HCT116 (cell line): ENCODE data around the gene SEMA7A. TPM values are rescaled to one million over a fixed set of nuclear protein-coding genes. Genes with fewer than 3 reads are reported as not detected.

Source experiments
- ATAC-seq: fragments of 200-7000 bp; cut with Tn5 transposase; 2 replicates; pipeline ENCODE4 v1.9.1; 2020; ENCODE audit warnings: mild to moderate bottlenecking, moderate library complexity
- BruUV-seq: library from RNA; stranded (reverse); fragments of 400-500 nt; replicated peaks from 2 replicates; lab custom pipeline; 2021; lab: Mats Ljungman, UMichigan
- CTCF ChIA-PET: fragments of 300-600 bp; sonication (Branson Sonifier 250); formaldehyde crosslinking; loops from one replicate; lab custom pipeline; 2021; ENCODE audit warnings: antibody characterized with exemption; lab: Charles Lee
- POLR2A ChIA-PET: fragments of 300-600, 350-600 bp; sonication (Branson Sonifier 250); formaldehyde crosslinking; loops from one replicate; lab custom pipeline; 2021; ENCODE audit warnings: antibody characterized with exemption; lab: Charles Lee
- RAD21 ChIA-PET, 2 experiments: fragments of 300-600 bp; sonication (Branson Sonifier 250); formaldehyde crosslinking; loops; one replicate each; lab custom pipeline; 2023; ENCODE audit warnings: low total read pairs in 2 of 2; ENCODE audit not compliant: uncharacterized antibody in 2 of 2, unreplicated experiment in 2 of 2, low non-redundant PET in 1 of 2; lab: Charles Lee
- DNase-seq: peaks from one replicate; pipeline ENCODE4 v3.0.0-alpha.2; 2010; ENCODE audit warnings: low read depth, low spot score
- H2AFZ ChIP-seq: fragments of 200-600 bp; shearing (Covaris generic), sonication (generic); 2 replicates; pipeline ENCODE4 v1.6.1; 2017; ENCODE audit warnings: low read depth, mixed run types, mixed read lengths, antibody characterized with exemption, low read length; ENCODE audit not compliant: poor library complexity, severe bottlenecking
- H3K27ac ChIP-seq: 2 replicates; pipeline ENCODE4 v1.5.1; 2012; ENCODE audit warnings: low read depth, low read length
- H3K27me3 ChIP-seq: fragments of 200-600 bp; sonication (generic); 2 replicates; pipeline ENCODE4 v1.6.1; 2016; ENCODE audit warnings: mixed run types, low read length, mixed read lengths; ENCODE audit not compliant: insufficient read depth
- H3K36me3 ChIP-seq, 2 experiments: fragments of 200-500 bp in 1 of 2; fragments of 200-600 bp in 1 of 2; sonication (Bioruptor generic) in 1 of 2; sonication (generic) in 1 of 2; 2 replicates each; pipeline versions ENCODE4 v1.5.1 to v1.6.1; 2014 to 2016; ENCODE audit warnings: low read length in 2 of 2, inconsistent platforms in 1 of 2, mixed read lengths in 1 of 2, mixed run types in 1 of 2; ENCODE audit not compliant: insufficient read depth in 2 of 2, control insufficient read depth in 1 of 2
- H3K4me1 ChIP-seq, 2 experiments: fragments of 200-600 bp in 1 of 2; sonication (generic) in 1 of 2; 2 replicates each; pipeline versions ENCODE4 v1.5.1 to v1.6.1; 2012 to 2017; ENCODE audit warnings: low read length in 2 of 2, inconsistent platforms in 1 of 2, mild to moderate bottlenecking in 1 of 2, mixed read lengths in 1 of 2, mixed run types in 1 of 2, moderate library complexity in 1 of 2; ENCODE audit not compliant: insufficient read depth in 2 of 2, control insufficient read depth in 1 of 2
- H3K4me2 ChIP-seq: fragments of 200-600 bp; sonication (generic); 2 replicates; pipeline ENCODE4 v1.6.1; 2017; ENCODE audit warnings: mixed run types, low read length, mixed read lengths
- H3K4me3 ChIP-seq, 2 experiments: fragments of 200-600 bp in 1 of 2; sonication (generic) in 1 of 2; replicated peaks in 1 of 2; 2 replicates each; pipeline ENCODE4 v1.5.1; 2011 to 2016; ENCODE audit warnings: low read length in 2 of 2, control low read depth in 1 of 2, low read depth in 1 of 2, mild to moderate bottlenecking in 1 of 2, mixed read lengths in 1 of 2, mixed run types in 1 of 2
- H3K79me2 ChIP-seq: fragments of 200-600 bp; sonication (generic); 2 replicates; pipeline ENCODE4 v1.6.1; 2017; ENCODE audit warnings: mild to moderate bottlenecking, mixed run types, low read length, moderate library complexity, mixed read lengths; ENCODE audit not compliant: insufficient read depth
- H3K9ac ChIP-seq: fragments of 200-600 bp; sonication (generic); 2 replicates; pipeline ENCODE4 v1.6.1; 2016; ENCODE audit warnings: low read length, mixed read lengths
- H3K9me2 ChIP-seq: fragments of 200-600 bp; sonication (generic), shearing (Covaris generic); 2 replicates; pipeline ENCODE4 v1.6.1; 2017; ENCODE audit warnings: mixed run types, mild to moderate bottlenecking, moderate library complexity; ENCODE audit not compliant: insufficient read depth
- H3K9me3 ChIP-seq, 2 experiments: fragments of 200-500 bp in 1 of 2; fragments of 200-600 bp in 1 of 2; sonication (Bioruptor generic) in 1 of 2; sonication (generic) in 1 of 2; 2 replicates each; pipeline ENCODE4 v1.6.1; 2014 to 2017; ENCODE audit warnings: low read length in 2 of 2, mixed read lengths in 2 of 2, inconsistent platforms in 1 of 2, low read depth in 1 of 2, mild to moderate bottlenecking in 1 of 2, mixed run types in 1 of 2, moderate library complexity in 1 of 2; ENCODE audit not compliant: control insufficient read depth in 1 of 2, insufficient read depth in 1 of 2
- H4K20me1 ChIP-seq: fragments of 200-600 bp; sonication (generic), shearing (Covaris generic); 2 replicates; pipeline ENCODE4 v1.6.1; 2017; ENCODE audit warnings: mixed run types, mild to moderate bottlenecking, moderate library complexity; ENCODE audit not compliant: insufficient read depth
- EGR1 ChIP-seq: IDR thresholded peaks from 2 replicates; pipeline ENCODE4 v1.6.1; 2012; ENCODE audit warnings: low read depth
- ELF1 ChIP-seq: IDR thresholded peaks from 2 replicates; pipeline ENCODE4 v1.6.1; 2012; ENCODE audit warnings: low read depth, borderline replicate concordance
- EZH2phosphoT487 ChIP-seq: fragments of 200-600 bp; IDR thresholded peaks from 2 replicates; pipeline ENCODE4 v1.6.1; 2018; ENCODE audit warnings: antibody characterized with exemption, borderline replicate concordance
- MAX ChIP-seq: IDR thresholded peaks from 2 replicates; pipeline ENCODE4 v1.6.1; 2012
- ZBTB33 ChIP-seq: IDR thresholded peaks from 2 replicates; pipeline ENCODE4 v1.6.1; 2011; ENCODE audit warnings: mild to moderate bottlenecking, low read length, moderate library complexity; ENCODE audit not compliant: insufficient replicate concordance; ENCODE audit errors: extremely low read depth
- ZNF274 ChIP-seq: fragments of 200-500 bp; sonication (Bioruptor generic); IDR thresholded peaks from 2 replicates; pipeline ENCODE4 v1.6.1; 2014; ENCODE audit warnings: mild to moderate bottlenecking, low read depth, low read length, inconsistent platforms
- intact Hi-C: fragments of 100-400 bp; cut with micrococcal nuclease; formaldehyde crosslinking; loops from 2 replicates; pipeline ENCODE4 v1.10.0; 2022
- total RNA-seq: library from RNA; stranded (reverse); gene quantifications from one replicate; pipeline ENCODE4 v1.2.1, GENCODE V29; 2021; ENCODE audit not compliant: unreplicated experiment

The SEMA7A gene
- total RNA-seq, 1 experiment from 2014 or later: 13.8 TPM

GRCh38 chr15:74398183-74398582 lies 35.6 kb downstream of the SEMA7A start:
- H3K4me1 ChIP-seq: peaks cover 69 to 99% of the 10 kb centered on the region in 2 experiments
- no TSS peak for BruUV-seq
- H3K36me3 ChIP-seq: no peaks in the 10 kb centered on the region
- intact Hi-C loops: no loop called here
- no peaks in the 10 kb centered on the region for H3K79me2 ChIP-seq
- peak overlapping the region; percentile 66 for H3K9ac ChIP-seq
- POLR2A ChIA-PET: no interaction called here
- H3K4me2 ChIP-seq: peak overlapping the region; percentile 75
- ATAC-seq (no peak), DNase-seq (no peak)
- RAD21 ChIA-PET: no interaction called here
- no peaks in the 10 kb centered on the region for H3K27me3 ChIP-seq
- no peak overlapping the region for H2AFZ ChIP-seq
- peak overlapping the region; percentile 75; the same call in 1 of the 2 replicates for H3K27ac ChIP-seq
- no peaks in the 10 kb centered on the region for H3K9me3 ChIP-seq
- H3K9me2 ChIP-seq: no peaks in the 10 kb centered on the region
- TF ChIP-seq EZH2phosphoT487 (no peak), ZNF274 (no peak), EGR1 (no peak), ELF1 (no peak), ZBTB33 (no peak), MAX (no peak)
- TF ChIP-seq, all 23 proteins: peak for 0
- CTCF ChIA-PET: no interaction called here
- no peaks in the 10 kb centered on the region for H4K20me1 ChIP-seq
- no peak overlapping the region; a peak in 1 of 4 replicates for H3K4me3 ChIP-seq
